Keratinocyte (primary cell): ENCODE data around the gene AP3D1. TPM values are rescaled to one million over a fixed set of nuclear protein-coding genes. Genes with fewer than 3 reads are reported as not detected.
"Not testable (repeated sequence)": the region's sequence is repeated elsewhere in the genome, so short reads cannot be mapped to it uniquely, and the experiment has no call there.

Experiments used
- DNase-seq: peaks from one replicate; pipeline ENCODE4 v3.0.0-alpha.2; 2011; ENCODE audit warnings: low read depth, missing footprints, low spot score
- FAIRE-seq: peaks from 2 replicates; lab custom pipeline; 2011; peaks lifted over from hg19 to GRCh38; lab: Jason Lieb, UNC
- H2AFZ ChIP-seq: 2 replicates; pipeline ENCODE4 v1.6.0; 2012; ENCODE audit warnings: low read length, control low read depth, inconsistent platforms; ENCODE audit not compliant: control insufficient read depth
- H3K27ac ChIP-seq: 2 replicates; pipeline ENCODE4 v1.5.1; 2011; ENCODE audit warnings: low read length; ENCODE audit not compliant: control insufficient read depth, insufficient read depth
- H3K27me3 ChIP-seq: 3 replicates; pipeline ENCODE4 v1.6.0; 2011; ENCODE audit warnings: low read length; ENCODE audit not compliant: control insufficient read depth, insufficient read depth; ENCODE audit errors: extremely low read depth
- H3K36me3 ChIP-seq, 2 experiments: 2 replicates in 1 of 2; 3 replicates in 1 of 2; pipeline ENCODE4 v1.5.1; 2011; ENCODE audit warnings: low read length in 2 of 2, mild to moderate bottlenecking in 1 of 2; ENCODE audit not compliant: control insufficient read depth in 2 of 2, insufficient read depth in 2 of 2; ENCODE audit errors: extremely low read depth in 1 of 2
- H3K4me1 ChIP-seq: 3 replicates; pipeline ENCODE4 v1.5.1; 2011; ENCODE audit warnings: low read length; ENCODE audit not compliant: control insufficient read depth, insufficient read depth; ENCODE audit errors: extremely low read depth
- H3K4me2 ChIP-seq: 3 replicates; pipeline ENCODE4 v1.6.0; 2011; ENCODE audit warnings: low read depth, low read length; ENCODE audit not compliant: control insufficient read depth, insufficient read depth; ENCODE audit errors: extremely low read depth
- H3K4me3 ChIP-seq, 3 experiments: fragments of 200-600 bp in 1 of 3; sonication (generic) in 1 of 3; 2 replicates in 2 of 3; 3 replicates in 1 of 3; pipeline ENCODE4 v1.5.1; 2011 to 2016; ENCODE audit warnings: low read length in 3 of 3, mild to moderate bottlenecking in 3 of 3, control low read depth in 2 of 3, inconsistent platforms in 1 of 3, low read depth in 1 of 3, mixed read lengths in 1 of 3, mixed run types in 1 of 3, moderate library complexity in 1 of 3; ENCODE audit not compliant: control insufficient read depth in 2 of 3, insufficient read depth in 2 of 3; ENCODE audit errors: extremely low read depth in 1 of 3
- H3K79me2 ChIP-seq: 2 replicates; pipeline ENCODE4 v1.6.0; 2012; ENCODE audit warnings: low read length; ENCODE audit not compliant: control insufficient read depth, insufficient read depth
- H3K9ac ChIP-seq: 3 replicates; pipeline ENCODE4 v1.6.0; 2011; ENCODE audit warnings: low read length; ENCODE audit not compliant: control insufficient read depth, insufficient read depth; ENCODE audit errors: extremely low read depth
- H3K9me1 ChIP-seq: 3 replicates; pipeline ENCODE4 v1.6.0; 2011; ENCODE audit warnings: low read length; ENCODE audit not compliant: control insufficient read depth, insufficient read depth; ENCODE audit errors: extremely low read depth
- H3K9me3 ChIP-seq: 2 replicates; pipeline ENCODE4 v1.5.1; 2012; ENCODE audit warnings: low read depth, low read length; ENCODE audit not compliant: control insufficient read depth
- H4K20me1 ChIP-seq: 3 replicates; pipeline ENCODE4 v1.6.0; 2011; ENCODE audit warnings: low read length; ENCODE audit not compliant: control insufficient read depth, insufficient read depth; ENCODE audit errors: extremely low read depth
- CTCF ChIP-seq, 3 experiments: IDR thresholded peaks in 1 of 3; conservative IDR thresholded peaks in 1 of 3; optimal IDR thresholded peaks in 1 of 3; 2 replicates in 2 of 3; 3 replicates in 1 of 3; pipeline versions ENCODE3 to v1.5.1; 2011; ENCODE audit warnings: low read length in 3 of 3, mild to moderate bottlenecking in 3 of 3, moderate library complexity in 2 of 3, control low read depth in 1 of 3, inconsistent platforms in 1 of 3; ENCODE audit not compliant: insufficient read depth in 2 of 3; ENCODE audit errors: extremely low read depth in 1 of 3
- EZH2 ChIP-seq: IDR thresholded peaks from one replicate; pipeline ENCODE4 v1.6.1; 2012; ENCODE audit warnings: inconsistent platforms, mild to moderate bottlenecking, low read length, moderate library complexity
- dilution Hi-C: fragments of 300-500 bp; cut with MboI; formaldehyde crosslinking; loops from one replicate; pipeline ENCODE4 v1.7.0; 2020; ENCODE audit warnings: low sequenced_read_pairs; ENCODE audit not compliant: extremely low pct_ligation_motif_present
- polyA minus RNA-seq, 3 experiments: library from RNA; depleted of rRNA, polyadenylated mRNA; stranded (reverse); fragments of >200 nt; gene quantifications; 1 replicate in 1 of 3; 2 replicates in 1 of 3; 3 replicates in 1 of 3; pipeline ENCODE4 v1.2.3, GENCODE V29; 2011
- polyA plus RNA-seq, 5 experiments: library from polyadenylated mRNA; depleted of rRNA in 3 of 5; stranded (reverse) in 3 of 5; stranded (forward) in 1 of 5; unstranded in 1 of 5; fragments of >200 nt; gene quantifications; 1 replicate in 1 of 5; 2 replicates in 3 of 5; 3 replicates in 1 of 5; pipeline versions ENCODE4 v1.2.1 to v1.2.3, GENCODE V29; 2011 to 2012; ENCODE audit warnings: missing spikeins in 2 of 5, low read depth in 1 of 5, low replicate concordance in 1 of 5

Gene AP3D1
- 51.1 to 108 TPM (median 56.1 TPM) in 3 replicates for polyA plus RNA-seq
- polyA plus RNA-seq (2011; ENCODE audit: low read depth), result 61.5 TPM
- 89.9 and 126 TPM in 2 replicates for polyA plus RNA-seq (2011; cell fraction: cytosol; rRNA removed)
- polyA plus RNA-seq (2011; cell fraction: nucleus; rRNA removed), result 163 and 205 TPM in 2 replicates
- 66.6 and 121 TPM in 2 replicates for polyA plus RNA-seq (2012; ENCODE audit: low replicate concordance)
- polyA minus RNA-seq, result 113 to 554 TPM (median 119 TPM) in 3 replicates
- polyA minus RNA-seq (2011; cell fraction: cytosol; rRNA and poly(A)+ RNA removed), result 91.5 TPM
- 90.5 and 127 TPM in 2 replicates for polyA minus RNA-seq (2011; cell fraction: nucleus; rRNA and poly(A)+ RNA removed)

GRCh38 chr19:2151339-2152229 is at the start of gene AP3D1:
TSS of gene AP3D1 (minus strand) at chr19:2151566. CDS start at chr19:2151334, 232 bp downstream.
- H3K27ac ChIP-seq, result peak within 1 kb of the TSS; percentile 89
- H3K9me1 ChIP-seq, result peaks cover 4% of the 10 kb centered on the region
- TF ChIP-seq EZH2 (no peak), CTCF (optimal IDR thresholded peaks at IDR 0.05 in 1 of 3, IDR thresholded peaks at IDR 0.05 in 1 of 3, conservative IDR thresholded peaks at IDR 0.05 in 1 of 3; ENCODE audit: extremely low read depth in 1 of 3, insufficient read depth in 2 of 3, low read length in 3 of 3) (no peak)
- H3K9ac ChIP-seq, result peak within 1 kb of the TSS; percentile 94
- no peaks in the 10 kb centered on the region for H3K27me3 ChIP-seq
- FAIRE-seq, result peak; percentile 86
- H3K9me3 ChIP-seq, result no peaks in the 10 kb centered on the region
- peak; percentile 99 for DNase-seq
- peaks cover 10% of the 10 kb centered on the region for H4K20me1 ChIP-seq
- dilution Hi-C loops, result no loop called here
- peak within 1 kb of the TSS; percentile 42 for H2AFZ ChIP-seq
- peak within 1 kb of the TSS; percentile 98 for H3K4me2 ChIP-seq
- peaks cover 23% of the 10 kb centered on the region for H3K4me1 ChIP-seq
- H3K4me3 ChIP-seq, result peak within 1 kb of the TSS; percentile 72 to 99 (median 90)
- H3K36me3 ChIP-seq, result peaks cover 2 to 4% of the 10 kb centered on the region in 2 experiments
- H3K79me2 ChIP-seq, result peaks cover 44% of the 10 kb centered on the region

- H3K27ac ChIP-seq, H3K4me3 ChIP-seq, H3K9me1 ChIP-seq, H3K27me3 ChIP-seq, dilution Hi-C loops, H4K20me1 ChIP-seq, H3K9ac ChIP-seq, DNase-seq, H2AFZ ChIP-seq, H3K9me3 ChIP-seq, FAIRE-seq, H3K4me2 ChIP-seq: not testable (repeated sequence)
- peaks cover 32% of the 10 kb centered on the region for H3K4me1 ChIP-seq
- peaks cover 6 to 27% of the 10 kb centered on the region in 2 experiments for H3K36me3 ChIP-seq
- H3K79me2 ChIP-seq, result peaks cover 20% of the 10 kb centered on the region
Observed at GRCh38 chr19:2200624-2201294, 49.4 kb upstream of the AP3D1 start.
